ENCODE results near the gene THTPA.
"Not testable (repeated sequence)": the region's sequence is repeated elsewhere in the genome, so short reads cannot be mapped to it uniquely, and the experiment has no call there.

THTPA gene

DNA sequence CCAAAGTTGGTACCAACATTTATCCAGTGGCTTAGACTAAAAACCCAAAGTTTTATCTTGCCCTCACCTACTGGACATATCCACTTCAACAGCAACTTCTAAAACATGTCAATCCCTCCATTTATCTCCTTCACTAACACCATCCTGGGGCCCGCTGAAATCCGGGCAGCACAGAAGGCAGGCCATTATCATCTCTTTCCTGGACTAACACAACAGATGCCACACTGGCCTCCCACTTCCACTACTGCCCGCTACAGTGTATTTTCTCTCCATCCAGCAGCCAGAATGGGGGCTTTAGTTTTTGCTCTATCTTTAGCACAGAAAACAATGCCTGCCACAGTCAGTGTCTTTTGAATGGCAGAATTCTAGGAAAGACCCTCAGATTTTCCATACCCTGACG is 20.1 kb upstream of the THTPA start:
- no peak for DNase-seq

DNA sequence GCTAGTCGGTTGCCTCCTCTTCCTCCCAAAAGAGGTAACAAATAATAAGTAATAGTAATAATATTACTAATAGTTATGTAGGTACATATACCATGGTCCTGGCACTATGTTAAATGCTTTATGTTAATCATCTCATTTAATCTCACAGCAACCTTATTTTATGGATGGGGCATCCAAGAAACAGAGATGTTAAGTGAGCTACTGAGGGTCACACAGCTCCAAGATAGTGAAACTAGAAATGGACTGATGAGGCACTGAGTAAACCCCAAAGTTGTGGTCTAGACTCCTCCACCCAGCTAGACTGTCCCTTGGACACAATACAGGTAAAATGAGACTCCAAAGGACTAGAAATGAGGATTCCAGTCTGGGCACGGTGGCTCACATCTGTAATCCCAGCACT is 19.6 kb upstream of the THTPA start:
- DNase-seq: no peak

DNA sequence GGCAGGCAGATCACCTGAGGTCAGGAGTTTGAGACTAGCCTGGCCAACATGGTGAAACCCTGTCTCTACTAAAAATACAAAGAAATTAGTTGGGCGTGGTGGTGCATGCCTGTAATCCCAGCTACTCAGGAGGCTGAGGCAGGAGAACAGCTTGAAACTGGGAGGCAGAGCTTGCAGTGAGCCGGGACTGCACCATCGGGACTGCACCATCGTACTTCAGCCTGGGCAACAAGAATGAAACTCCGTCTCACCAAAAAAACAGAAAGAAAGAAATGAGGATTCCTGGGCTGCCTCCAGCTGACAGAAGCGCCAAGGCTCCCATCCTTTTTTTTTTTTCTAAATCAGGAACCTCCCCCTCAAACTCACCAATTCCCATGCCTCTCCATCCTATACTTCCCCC is 19.2 kb upstream of the THTPA start:
- not testable (repeated sequence) for DNase-seq

DNA sequence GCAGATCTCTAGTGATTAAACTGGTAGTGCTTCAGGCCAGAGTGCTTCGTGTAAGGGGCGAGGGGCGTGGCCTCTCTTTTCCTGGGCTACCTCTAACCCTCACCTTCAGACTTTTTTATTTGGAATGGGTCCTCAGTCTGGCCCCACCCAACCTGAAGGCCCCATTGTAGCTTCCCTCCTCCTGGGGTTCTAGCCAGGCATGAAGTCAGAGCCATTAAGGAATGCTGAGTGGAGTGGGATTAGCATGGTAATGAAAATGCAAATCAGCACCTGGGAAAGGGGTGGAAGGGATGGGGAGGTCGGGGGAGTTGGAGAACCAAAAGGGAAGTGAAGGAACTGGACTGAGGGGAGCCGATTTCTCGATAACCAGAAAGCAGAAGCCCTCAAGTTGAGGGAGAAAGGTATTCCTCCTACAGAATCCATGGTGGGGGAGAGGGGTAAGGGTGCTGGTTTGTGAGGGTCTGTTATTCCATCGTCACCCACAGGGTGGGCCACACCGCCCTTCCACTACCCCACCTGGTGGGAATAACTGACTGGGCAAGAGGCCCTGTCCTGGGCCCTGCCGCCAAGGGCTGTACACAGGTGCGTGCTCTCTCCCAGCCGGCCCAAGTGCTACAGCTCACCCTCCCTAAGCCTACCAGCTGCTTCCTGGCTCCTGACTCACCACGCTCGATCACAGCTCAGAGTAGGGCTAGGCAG is 18.6 kb upstream of the THTPA start:
- DNase-seq: peak; percentile 80

- no peak for DNase-seq
Observed at GRCh38 chr14:23538050-23538718, 17.9 kb upstream of the THTPA start.

DNA sequence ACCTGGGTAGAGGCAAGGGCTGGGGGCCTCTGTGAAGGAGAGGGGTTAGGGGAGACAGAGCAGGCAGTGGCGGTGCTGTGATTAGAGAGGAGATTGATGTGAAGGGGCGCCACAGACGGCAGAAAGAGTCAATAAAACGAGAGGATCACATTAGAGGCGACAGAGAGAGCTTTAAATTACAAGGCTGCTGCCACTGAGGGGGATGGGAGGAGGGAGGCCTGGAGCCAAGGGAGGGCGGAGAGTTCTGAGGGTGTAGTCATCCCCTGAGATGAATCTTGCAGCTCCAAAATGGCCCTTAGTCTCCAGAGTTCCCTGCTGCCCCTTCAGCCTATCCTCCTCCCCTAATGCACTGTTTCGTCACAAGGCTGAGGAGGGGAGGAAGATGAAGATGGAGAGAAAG is 17.3 kb upstream of the THTPA start:
- DNase-seq: peak; percentile 74

- peak; percentile 81 for DNase-seq
Observed at GRCh38 chr14:23539248-23540140, 16.6 kb upstream of the THTPA start.

- no peak for DNase-seq
Observed at GRCh38 chr14:23540141-23540469, 16.0 kb upstream of the THTPA start.

DNA sequence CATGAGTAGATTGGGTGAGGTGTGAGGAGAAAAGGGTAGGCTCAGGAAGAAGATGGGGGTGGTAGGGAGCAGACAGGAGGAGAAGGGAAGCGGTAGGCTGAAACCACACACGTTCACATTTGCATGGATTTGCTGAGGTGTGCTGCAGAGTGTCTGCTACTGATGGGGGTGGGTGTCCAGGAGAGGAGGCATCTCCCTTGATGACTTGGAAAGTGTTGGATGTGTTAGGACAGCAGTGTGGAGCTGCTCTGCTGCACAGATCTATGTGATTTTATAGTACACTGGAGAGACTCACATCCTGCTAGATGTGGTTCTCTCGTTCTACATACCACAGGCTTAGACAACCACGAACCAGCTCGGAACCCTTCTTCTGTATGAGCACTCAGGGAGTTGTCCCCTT is 13.8 kb upstream of the THTPA start:
- DNase-seq: no peak

DNA sequence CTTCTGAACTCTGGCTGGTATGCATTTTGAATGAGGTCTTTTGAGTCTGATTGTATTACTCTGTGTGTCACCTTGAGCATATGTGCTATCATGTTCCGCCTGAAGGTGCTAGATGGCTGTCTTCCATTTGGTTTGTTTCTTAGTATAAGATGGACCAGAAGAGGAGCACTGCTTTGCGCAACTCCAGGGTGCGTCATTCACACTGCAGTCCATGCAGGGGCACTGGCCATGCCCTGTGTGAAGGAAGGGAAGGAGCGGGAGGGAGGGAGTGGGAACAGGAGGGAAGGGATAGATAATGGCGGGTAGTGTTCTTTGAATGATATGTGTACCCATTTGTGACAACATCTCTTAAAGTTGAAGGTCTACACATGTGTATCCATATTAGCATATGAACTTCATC is 12.7 kb upstream of the THTPA start:
- DNase-seq: no peak

DNA sequence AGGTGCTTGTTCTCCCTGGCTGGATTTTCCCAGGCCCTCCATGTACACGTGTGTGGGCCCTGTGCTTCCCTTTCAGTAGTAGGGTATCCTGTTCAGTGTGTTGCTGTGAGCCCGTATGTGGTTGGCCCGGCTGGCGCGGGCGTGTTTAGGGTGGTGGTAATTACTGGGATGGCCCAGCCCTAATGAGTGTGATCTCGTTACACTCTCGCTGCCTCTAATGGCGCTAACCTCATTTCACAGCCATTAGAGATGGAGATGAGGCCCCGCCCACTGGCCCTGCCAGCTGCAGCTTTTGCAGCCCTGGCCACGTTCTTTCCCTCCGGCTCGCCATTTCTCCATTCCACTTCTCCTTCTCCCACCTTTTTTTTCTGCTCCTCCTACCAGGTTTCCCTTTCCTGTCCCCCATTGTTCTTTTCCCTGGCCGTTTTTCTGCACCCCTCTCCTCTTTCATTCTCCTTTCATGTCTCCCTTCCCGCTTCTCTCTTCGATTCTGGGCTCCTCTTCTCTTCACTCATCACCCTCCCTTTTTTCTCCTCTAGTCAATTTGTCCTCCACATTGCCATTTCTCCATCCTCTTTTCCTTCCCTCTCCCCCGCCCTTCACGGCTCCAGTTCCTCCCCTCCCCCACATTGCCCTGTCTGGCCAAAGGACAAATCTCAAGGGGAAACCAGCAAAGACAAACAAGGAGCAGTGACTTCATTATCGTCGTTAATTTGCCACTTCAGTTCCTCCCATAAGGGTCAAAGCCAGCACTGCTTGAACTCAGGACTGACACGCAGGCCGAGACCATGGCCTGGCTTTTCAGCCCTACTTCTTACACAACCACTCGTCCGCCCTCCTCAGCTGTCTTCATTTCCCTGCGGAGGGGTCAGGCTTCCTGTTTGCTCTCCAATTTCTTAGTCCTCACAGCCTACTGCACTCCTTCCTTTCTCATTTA is 11.3 kb upstream of the THTPA start:
- DNase-seq: no peak

DNA sequence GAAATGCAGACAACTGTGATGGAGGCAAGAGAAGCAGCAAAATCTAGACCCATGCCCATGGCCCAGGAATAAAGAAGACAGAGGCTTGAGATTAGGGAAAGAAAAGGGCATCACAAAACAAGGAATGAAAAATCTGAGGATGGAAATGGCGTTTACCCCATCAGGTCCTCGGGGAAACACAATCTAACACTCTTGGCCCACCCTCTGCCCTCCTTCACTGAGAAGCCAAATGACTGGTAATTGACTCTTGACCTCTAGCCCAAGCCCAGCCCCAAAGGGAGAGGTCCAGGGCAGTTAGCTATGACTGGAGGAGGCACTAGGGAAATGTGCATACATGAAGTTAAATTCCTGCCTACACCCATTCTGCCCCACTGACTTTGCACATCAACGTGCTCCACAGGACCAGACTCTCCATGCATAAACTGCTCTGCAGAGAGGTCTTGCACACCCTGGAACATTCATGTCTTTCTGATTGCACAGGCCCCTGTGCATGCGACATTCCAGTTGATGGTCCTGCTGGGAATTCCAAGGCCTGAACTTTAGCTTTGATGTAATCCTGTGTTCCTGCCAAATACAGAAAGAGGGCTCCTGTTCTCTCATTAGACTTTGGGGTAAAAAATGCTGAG is 10.2 kb upstream of the THTPA start:
- DNase-seq: no peak

GRCh38 chr14:23546450-23547035 is 9.5 kb upstream of the THTPA start:
- no peak for DNase-seq

DNA sequence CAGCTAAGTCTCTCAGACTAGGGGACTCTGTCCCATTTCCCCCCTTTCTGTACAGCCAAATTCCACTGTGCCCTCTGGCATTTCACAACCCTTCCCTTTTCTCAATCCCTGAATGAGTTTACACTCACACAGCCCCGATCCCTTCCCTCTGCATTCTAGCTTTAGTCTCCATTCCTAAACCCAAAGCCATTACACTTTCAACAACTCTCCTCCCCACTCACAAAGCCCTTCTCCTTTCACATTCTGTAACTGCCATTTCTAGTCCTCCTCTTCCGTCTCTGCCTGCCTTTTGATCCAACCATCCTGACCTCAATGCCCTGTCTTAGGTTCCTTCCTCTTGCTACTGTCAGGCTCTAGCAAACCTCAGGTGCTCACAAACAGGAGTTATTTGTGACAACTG is 8.1 kb upstream of the THTPA start:
- no peak for DNase-seq

GRCh38 chr14:23548351-23549318 is 7.4 kb upstream of the THTPA start:
- DNase-seq: peak; percentile 71

- no peak for DNase-seq
Observed at GRCh38 chr14:23550131-23550811, 5.8 kb upstream of the THTPA start.

DNA sequence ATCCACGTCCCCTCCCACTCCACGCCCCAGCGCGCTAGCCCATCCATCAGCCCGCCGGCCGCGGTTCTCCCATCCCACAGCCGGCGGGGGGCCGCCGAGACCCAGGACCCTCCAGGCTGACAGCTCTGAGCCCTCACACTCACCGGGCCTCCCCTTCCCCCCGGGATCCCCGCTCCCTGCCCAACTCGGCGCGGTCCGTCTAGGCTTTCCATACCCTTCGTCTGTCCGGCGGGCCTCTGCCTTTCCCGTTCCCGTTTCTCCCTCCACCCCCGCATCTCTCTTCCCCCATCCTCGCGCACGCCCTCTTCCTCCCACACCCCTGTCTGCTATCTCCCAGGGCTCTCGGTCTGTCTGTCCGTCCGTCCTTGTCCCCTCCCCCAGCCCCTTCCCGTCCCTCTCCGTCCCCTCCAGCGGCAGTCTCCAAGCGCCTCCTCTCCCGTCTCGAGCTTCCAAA is 5.2 kb upstream of the THTPA start:
- no peak for DNase-seq

- DNase-seq: peak; percentile 92
Observed at GRCh38 chr14:23551266-23552028, 4.6 kb upstream of the THTPA start, which contains the start of gene ZFHX2. Gene ZFHX2 (minus strand): TSS chr14:23551765. CDS start chr14:23535325, 16,440 bp downstream.

DNA sequence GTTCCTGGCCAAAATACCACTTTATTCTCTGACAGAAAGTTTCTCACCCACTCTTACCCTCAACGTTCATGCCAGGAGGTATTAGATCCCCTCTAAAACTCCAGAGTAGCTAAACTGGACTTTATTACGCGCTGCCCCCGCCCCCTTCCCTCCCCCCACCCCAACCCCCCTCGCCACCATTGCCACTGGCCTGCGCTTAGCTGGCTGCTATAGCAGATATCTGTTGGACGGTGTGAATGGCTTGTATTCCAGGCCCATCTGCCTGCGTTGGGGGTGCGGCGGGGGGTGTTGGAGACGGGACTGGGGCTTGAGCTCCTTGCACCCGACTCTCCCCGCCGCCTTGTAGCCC is 564 bp upstream of the THTPA start:
- no peak for DNase-seq
